ENCODE results near the gene DBH.

- TF ChIP-seq, protein P1, sequence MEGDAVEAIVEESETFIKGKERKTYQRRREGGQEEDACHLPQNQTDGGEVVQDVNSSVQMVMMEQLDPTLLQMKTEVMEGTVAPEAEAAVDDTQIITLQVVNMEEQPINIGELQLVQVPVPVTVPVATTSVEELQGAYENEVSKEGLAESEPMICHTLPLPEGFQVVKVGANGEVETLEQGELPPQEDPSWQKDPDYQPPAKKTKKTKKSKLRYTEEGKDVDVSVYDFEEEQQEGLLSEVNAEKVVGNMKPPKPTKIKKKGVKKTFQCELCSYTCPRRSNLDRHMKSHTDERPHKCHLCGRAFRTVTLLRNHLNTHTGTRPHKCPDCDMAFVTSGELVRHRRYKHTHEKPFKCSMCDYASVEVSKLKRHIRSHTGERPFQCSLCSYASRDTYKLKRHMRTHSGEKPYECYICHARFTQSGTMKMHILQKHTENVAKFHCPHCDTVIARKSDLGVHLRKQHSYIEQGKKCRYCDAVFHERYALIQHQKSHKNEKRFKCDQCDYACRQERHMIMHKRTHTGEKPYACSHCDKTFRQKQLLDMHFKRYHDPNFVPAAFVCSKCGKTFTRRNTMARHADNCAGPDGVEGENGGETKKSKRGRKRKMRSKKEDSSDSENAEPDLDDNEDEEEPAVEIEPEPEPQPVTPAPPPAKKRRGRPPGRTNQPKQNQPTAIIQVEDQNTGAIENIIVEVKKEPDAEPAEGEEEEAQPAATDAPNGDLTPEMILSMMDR (IDR thresholded peaks at IDR 0.05), result no peak
- TF ChIP-seq POLR2A (IDR thresholded peaks at IDR 0.05) (no peak), EP300 (IDR thresholded peaks at IDR 0.05) (no peak)
Observed at GRCh38 chr9:133604856-133605255, 31.3 kb upstream of the DBH start.

Measured in stomach (tissue), 4 donors.